GM10847 (cell line): ENCODE data around the gene TPSD1.
"Not testable (repeated sequence)": the region's sequence is repeated elsewhere in the genome, so short reads cannot be mapped to it uniquely, and the experiment has no call there.

Source experiments
- POLR2A ChIP-seq: IDR thresholded peaks from 2 replicates; pipeline ENCODE4 v1.6.1; 2011; ENCODE audit not compliant: insufficient read length; ENCODE audit errors: extremely low read depth

The TPSD1 gene

GRCh38 chr16:1255276-1256122 is at the start of gene TPSD1:
TSS of gene TPSD1 (plus strand) at chr16:1256069. CDS start at chr16:1256281, 212 bp downstream.
- not testable (repeated sequence) for TF ChIP-seq POLR2A

DNA sequence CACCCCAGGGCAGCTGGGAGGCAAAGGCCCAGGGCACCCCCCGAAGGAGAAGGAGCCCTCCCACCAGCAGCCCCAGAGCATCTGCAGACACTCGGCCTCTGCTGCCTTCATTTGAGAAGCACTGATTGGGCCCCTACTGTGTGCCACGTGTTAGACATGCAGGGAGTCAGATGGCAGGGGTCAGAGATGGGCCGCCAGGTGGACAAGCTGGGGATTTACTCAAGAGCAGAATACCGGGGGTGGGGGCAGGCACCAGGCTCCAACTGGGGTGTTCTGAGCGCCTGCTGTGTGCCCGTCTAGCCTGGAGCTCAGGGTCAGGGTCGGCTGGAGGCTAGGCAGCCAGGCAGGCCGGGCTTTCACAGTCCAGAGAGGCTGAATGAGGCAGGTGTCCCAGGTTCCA is 49.5 kb upstream of the TPSD1 start:
- no peak for TF ChIP-seq POLR2A

GRCh38 chr16:1206786-1207185 is 49.1 kb upstream of the TPSD1 start:
- TF ChIP-seq POLR2A: no peak

GRCh38 chr16:1208239-1208830 is 47.5 kb upstream of the TPSD1 start:
- no peak for TF ChIP-seq POLR2A

- no peak for TF ChIP-seq POLR2A
These were observed 46.8 kb upstream of the TPSD1 start for GRCh38 chr16:1209081-1209480.

- TF ChIP-seq POLR2A: no peak
These were observed 45.4 kb upstream of the TPSD1 start for GRCh38 chr16:1210461-1210860.

DNA sequence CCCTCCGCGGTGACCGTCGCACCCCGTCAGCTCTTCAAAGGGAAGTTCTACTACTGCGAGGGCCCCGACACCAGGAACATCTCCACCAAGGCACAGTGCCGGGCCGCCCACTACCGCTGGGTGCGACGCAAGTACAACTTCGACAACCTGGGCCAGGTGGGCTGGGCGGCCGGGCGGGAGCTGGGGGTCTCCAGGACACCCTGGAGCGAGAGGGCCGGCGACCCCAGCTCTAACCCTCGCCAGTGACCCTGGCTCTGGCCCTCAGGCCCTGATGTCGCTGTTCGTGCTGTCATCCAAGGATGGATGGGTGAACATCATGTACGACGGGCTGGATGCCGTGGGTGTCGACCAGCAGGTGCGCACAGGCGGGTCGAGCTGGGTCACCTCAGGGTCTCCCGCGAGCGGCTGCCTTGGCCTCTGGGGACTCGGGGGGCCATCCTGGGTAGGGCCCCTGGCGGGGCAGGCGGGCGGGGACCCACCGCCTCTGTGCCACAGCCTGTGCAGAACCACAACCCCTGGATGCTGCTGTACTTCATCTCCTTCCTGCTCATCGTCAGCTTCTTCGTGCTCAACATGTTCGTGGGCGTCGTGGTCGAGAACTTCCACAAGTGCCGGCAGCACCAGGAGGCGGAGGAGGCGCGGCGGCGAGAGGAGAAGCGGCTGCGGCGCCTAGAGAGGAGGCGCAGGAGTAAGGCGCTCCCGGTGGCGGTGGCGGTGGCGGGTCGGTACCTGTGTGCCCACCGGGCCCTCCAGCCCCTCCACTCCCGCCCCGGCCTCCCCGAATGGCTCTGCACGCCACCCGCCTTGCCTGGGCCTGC is 44.2 kb upstream of the TPSD1 start:
- no peak for TF ChIP-seq POLR2A

GRCh38 chr16:1212616-1213194 is 43.2 kb upstream of the TPSD1 start:
- no peak for TF ChIP-seq POLR2A

DNA sequence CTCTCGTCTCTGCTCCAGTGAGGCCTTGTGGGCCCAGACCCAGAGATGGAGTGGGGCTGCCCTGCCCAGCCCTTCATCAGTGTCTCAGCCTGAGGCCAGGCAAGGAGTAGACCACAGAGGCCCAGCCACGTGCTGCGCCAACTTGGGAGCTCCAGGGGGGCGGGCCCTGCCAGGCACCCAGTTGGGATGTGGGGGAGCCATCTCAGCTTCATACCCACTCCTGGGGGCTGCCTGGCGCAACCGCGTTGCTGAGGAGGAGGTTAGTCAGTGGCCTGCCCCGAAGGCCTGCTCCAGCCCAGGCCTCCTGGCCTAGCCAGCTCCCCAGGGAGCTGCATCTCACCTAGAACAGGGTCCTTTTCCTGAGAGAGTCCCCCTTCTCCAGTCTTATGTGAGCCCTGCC is 42.6 kb upstream of the TPSD1 start:
- TF ChIP-seq POLR2A: no peak

- TF ChIP-seq POLR2A: no peak
These were observed 42.0 kb upstream of the TPSD1 start for GRCh38 chr16:1213796-1214372.

- TF ChIP-seq POLR2A: no peak
These were observed 41.1 kb upstream of the TPSD1 start for GRCh38 chr16:1214719-1215118.

- TF ChIP-seq POLR2A: no peak
These were observed 40.1 kb upstream of the TPSD1 start for GRCh38 chr16:1215574-1216295.

DNA sequence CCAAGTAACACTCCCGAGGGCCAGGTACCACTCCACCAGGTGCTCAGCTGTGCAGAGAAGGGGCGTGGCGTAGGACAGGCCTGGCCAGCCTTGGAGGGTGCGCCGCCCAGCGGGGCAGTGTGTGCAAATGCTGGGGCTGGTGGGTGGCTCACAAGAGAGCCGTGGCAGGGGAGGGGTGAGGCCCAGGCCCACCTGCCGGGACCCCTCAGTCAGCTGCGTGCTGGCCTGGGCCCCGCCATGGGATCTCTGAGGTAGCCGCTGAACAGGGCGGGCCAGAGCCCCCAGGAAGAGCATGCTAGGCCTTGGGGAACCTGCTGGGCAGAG is 39.6 kb upstream of the TPSD1 start:
- TF ChIP-seq POLR2A: no peak

- TF ChIP-seq POLR2A: no peak
These were observed 39.0 kb upstream of the TPSD1 start for GRCh38 chr16:1216681-1217400.
